ENCODE results near the gene PLCH1. TPM values are rescaled to one million over a fixed set of nuclear protein-coding genes. Genes with fewer than 3 reads are reported as not detected.
A peak's percentile ranks its signal among the peaks of the same experiment; 100 is the strongest.

PLCH1 gene
- total RNA-seq (2022) (11.6 and 13.4 TPM in 2 replicates), Bru-seq, nascent RNA (percentile 71 among the genes with signal in this experiment), BruChase-seq, experiment 1, labeled RNA remaining after a 6-hour chase (percentile 54 among the genes with signal in this experiment), BruChase-seq, experiment 2, labeled RNA remaining after a 2-hour chase (percentile 56 among the genes with signal in this experiment)
- long read RNA-seq, partial matches to known transcripts = 0 of 8 reads
- long read RNA-seq, other reads (novel, unspliced or antisense) = 8 of 8 reads

- H3K4me3 Mint-ChIP-seq (ENCODE audit: low read depth, unreplicated experiment) = peak within 1 kb of the TSS; percentile 84
- no peaks in the 10 kb centered on the region for H3K9me3 Mint-ChIP-seq (ENCODE audit: low read depth, unreplicated experiment)
- BruUV-seq (replicated peaks) = no TSS peak
- peaks cover 60% of the 10 kb centered on the region for H3K4me1 Mint-ChIP-seq (ENCODE audit: low read depth, unreplicated experiment)
- intact Hi-C loops (cut with micrococcal nuclease; ENCODE audit: unreplicated experiment) = loop anchor here (5.0 kb wide), 1 partner anchor 128 kb away; the partner anchor contains the start of gene GMPS
- no peaks in the 10 kb centered on the region for H3K27me3 Mint-ChIP-seq (ENCODE audit: unreplicated experiment)
- TF ChIP-seq CTCF (IDR thresholded peaks at IDR 0.05; ENCODE audit: unreplicated experiment) = no peak
- DNase-seq = peak; percentile 88
- CTCF ChIA-PET = interaction anchor here (1.0 to 2.2 kb wide), 2 partner anchors 30 to 61 kb away, joined by 7 to 8 read pairs; partner anchors contain the start of gene C3orf33
- peaks cover 24% of the 10 kb centered on the region for H3K36me3 Mint-ChIP-seq (ENCODE audit: insufficient read depth, unreplicated experiment)
- peak within 1 kb of the TSS; percentile 74 for H3K27ac Mint-ChIP-seq (ENCODE audit: unreplicated experiment)
Observed at GRCh38 chr3:155744626-155745324, at the start of gene PLCH1. Gene PLCH1, minus strand, starts transcription at chr3:155745071. Its CDS starts 40,847 bp downstream, at chr3:155704224.

GRCh38 chr3:155792532-155792931 lies 47.7 kb upstream of the PLCH1 start:
- Mint-ChIP-seq H3K9me3 (ENCODE audit: low read depth, unreplicated experiment) (peaks cover 5% of the 10 kb centered on the region), H3K27ac (ENCODE audit: unreplicated experiment) (no peak overlapping the region), H3K27me3 (ENCODE audit: unreplicated experiment) (no peaks in the 10 kb centered on the region), H3K4me3 (ENCODE audit: low read depth, unreplicated experiment) (no peak overlapping the region), H3K36me3 (ENCODE audit: insufficient read depth, unreplicated experiment) (no peaks in the 10 kb centered on the region), H3K4me1 (ENCODE audit: low read depth, unreplicated experiment) (peaks cover 12% of the 10 kb centered on the region)
- intact Hi-C loops (cut with micrococcal nuclease; ENCODE audit: unreplicated experiment) = no loop called here
- CTCF ChIA-PET = interaction anchor here (1.4 kb wide), 1 partner anchor 11 kb away, joined by 11 read pairs; no protein-coding TSS in a partner anchor
- TF ChIP-seq CTCF (IDR thresholded peaks at IDR 0.05; ENCODE audit: unreplicated experiment) = no peak
- DNase-seq = no peak
- no TSS peak for BruUV-seq (replicated peaks)

GRCh38 chr3:155791190-155791589 lies 46.3 kb upstream of the PLCH1 start:
- intact Hi-C loops (cut with micrococcal nuclease; ENCODE audit: unreplicated experiment) = no loop called here
- Mint-ChIP-seq H3K9me3 (ENCODE audit: low read depth, unreplicated experiment) (peaks cover 4% of the 10 kb centered on the region), H3K4me1 (ENCODE audit: low read depth, unreplicated experiment) (peaks cover 12% of the 10 kb centered on the region), H3K36me3 (ENCODE audit: insufficient read depth, unreplicated experiment) (no peaks in the 10 kb centered on the region), H3K4me3 (ENCODE audit: low read depth, unreplicated experiment) (no peak overlapping the region), H3K27me3 (ENCODE audit: unreplicated experiment) (no peaks in the 10 kb centered on the region), H3K27ac (ENCODE audit: unreplicated experiment) (no peak overlapping the region)
- no peak for DNase-seq
- CTCF ChIA-PET = no interaction called here
- BruUV-seq (replicated peaks) = no TSS peak
- no peak for TF ChIP-seq CTCF (IDR thresholded peaks at IDR 0.05; ENCODE audit: unreplicated experiment)

GRCh38 chr3:155790272-155790925 lies 45.5 kb upstream of the PLCH1 start:
- intact Hi-C loops (cut with micrococcal nuclease; ENCODE audit: unreplicated experiment) = no loop called here
- peaks cover 17% of the 10 kb centered on the region for H3K4me1 Mint-ChIP-seq (ENCODE audit: low read depth, unreplicated experiment)
- CTCF ChIA-PET = interaction anchor here (0.7 kb wide), 3 partner anchors 73 to 709 kb away, joined by 3 to 4 read pairs (median 4); no protein-coding TSS in a partner anchor
- DNase-seq = no peak
- no TSS peak for BruUV-seq (replicated peaks)
- H3K36me3 Mint-ChIP-seq (ENCODE audit: insufficient read depth, unreplicated experiment) = no peaks in the 10 kb centered on the region
- H3K9me3 Mint-ChIP-seq (ENCODE audit: low read depth, unreplicated experiment) = no peaks in the 10 kb centered on the region
- no peaks in the 10 kb centered on the region for H3K27me3 Mint-ChIP-seq (ENCODE audit: unreplicated experiment)
- no peak overlapping the region for H3K4me3 Mint-ChIP-seq (ENCODE audit: low read depth, unreplicated experiment)
- TF ChIP-seq CTCF (IDR thresholded peaks at IDR 0.05; ENCODE audit: unreplicated experiment) = no peak
- H3K27ac Mint-ChIP-seq (ENCODE audit: unreplicated experiment) = no peak overlapping the region

Measured in Calu3 (cell line).